ENCODE measurements around the gene CDIPT. TPM values are rescaled to one million over a fixed set of nuclear protein-coding genes. Genes with fewer than 3 reads are reported as not detected.
"Not testable (repeated sequence)": the region's sequence is repeated elsewhere in the genome, so short reads cannot be mapped to it uniquely, and the experiment has no call there.

Gene CDIPT
- total RNA-seq, 1 donor from 2014 or later, result 21.0 TPM

DNA sequence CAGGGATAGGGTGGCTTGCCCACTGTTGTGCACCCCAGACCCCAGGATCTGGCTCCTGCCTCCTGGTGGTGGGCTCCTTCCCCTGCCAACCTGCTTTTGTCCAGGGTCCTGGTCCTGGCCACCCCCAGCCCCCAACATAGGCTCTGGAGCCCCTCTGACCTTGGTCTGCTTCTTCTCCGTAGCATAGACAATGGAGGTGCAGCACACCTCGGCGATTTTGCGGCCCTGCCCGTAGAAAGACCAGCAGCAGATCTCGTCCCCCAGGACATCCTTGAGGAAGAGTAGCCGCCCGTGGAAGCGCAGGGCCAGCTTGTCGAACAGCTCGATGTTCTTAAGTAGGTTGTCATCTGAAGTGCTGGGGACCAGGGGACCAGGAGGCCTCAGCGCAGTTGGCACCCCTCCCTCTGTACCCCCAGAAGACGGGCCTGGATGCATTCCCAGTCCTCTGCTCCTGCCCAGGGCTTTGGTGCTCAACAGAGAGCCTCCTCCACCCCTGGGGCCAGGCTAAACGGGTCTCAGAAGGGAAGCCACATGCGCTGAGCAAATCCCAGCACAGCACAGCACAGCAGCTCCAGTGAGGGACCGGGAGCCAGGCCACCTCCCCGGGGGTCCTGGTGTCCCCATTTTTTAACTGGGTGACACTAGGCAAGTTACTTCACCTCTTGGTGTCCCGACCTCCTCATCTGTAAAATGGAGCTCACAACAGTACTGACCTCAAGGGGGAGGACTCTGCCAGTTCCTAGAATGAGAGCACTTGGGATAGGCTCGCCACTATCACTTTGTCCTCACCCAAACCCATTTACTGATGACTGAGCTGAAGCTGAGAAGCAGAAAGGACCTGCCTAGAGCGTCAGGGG, 48.0 kb upstream of the CDIPT start:
- H3K9me3 ChIP-seq (ENCODE audit: low read depth), result no peaks in the 10 kb centered on the region
- TF ChIP-seq EZH2phosphoT487 (IDR thresholded peaks at IDR 0.05) (no peak), EZH2 (IDR thresholded peaks at IDR 0.05) (no peak), CTCF (IDR thresholded peaks at IDR 0.05) (no peak)
- no peaks in the 10 kb centered on the region for H3K27me3 ChIP-seq
- H3K9ac ChIP-seq, result no peak overlapping the region
- no peaks in the 10 kb centered on the region for H3K36me3 ChIP-seq
- Mint-ChIP-seq H3K36me3 (peaks cover 9% of the 10 kb centered on the region), H3K4me1 (peaks cover 3% of the 10 kb centered on the region), H3K4me3 (no peak overlapping the region), H3K9me3 (no peaks in the 10 kb centered on the region), H3K27me3 (ENCODE audit: insufficient read depth, low read depth) (peaks cover 3% of the 10 kb centered on the region), H3K27ac (no peak overlapping the region)
- DNase-seq (ENCODE audit: low spot score), result no peak
- H3K4me1 ChIP-seq, result no peaks in the 10 kb centered on the region
- no peak overlapping the region for H3K27ac ChIP-seq
- H3F3A ChIP-seq (ENCODE audit: low read depth), result peaks cover 11% of the 10 kb centered on the region
- no peaks in the 10 kb centered on the region for H3K79me2 ChIP-seq (ENCODE audit: low read depth)
- H2AFZ ChIP-seq (replicated peaks), result no peak overlapping the region
- no peak overlapping the region for H3K4me2 ChIP-seq
- no peak overlapping the region for H3K4me3 ChIP-seq
- H4K20me1 ChIP-seq (ENCODE audit: low read depth), result no peaks in the 10 kb centered on the region

- H3K9me3 Mint-ChIP-seq; DNase-seq (ENCODE audit: low spot score); H3K9me3 ChIP-seq (ENCODE audit: low read depth); H2AFZ ChIP-seq (replicated peaks); H3K4me1 Mint-ChIP-seq; H3K36me3 Mint-ChIP-seq; H3K4me3 Mint-ChIP-seq; H3K27ac ChIP-seq; H3K9ac ChIP-seq; H3K4me1 ChIP-seq; H3K79me2 ChIP-seq (ENCODE audit: low read depth); H3K36me3 ChIP-seq; H3K4me3 ChIP-seq; H3K27me3 ChIP-seq; H3K27ac Mint-ChIP-seq; H3K4me2 ChIP-seq; H4K20me1 ChIP-seq (ENCODE audit: low read depth); H3K27me3 Mint-ChIP-seq (ENCODE audit: insufficient read depth, low read depth): not testable (repeated sequence)
- H3F3A ChIP-seq (ENCODE audit: low read depth), result peaks cover 11% of the 10 kb centered on the region
Measured at GRCh38 chr16:29909851-29910250, 46.8 kb upstream of the CDIPT start.

- no peak overlapping the region for H2AFZ ChIP-seq (replicated peaks)
- no peak for DNase-seq (ENCODE audit: low spot score)
- no peak overlapping the region for H3K4me3 ChIP-seq
- Mint-ChIP-seq H3K4me3 (no peak overlapping the region), H3K27ac (no peak overlapping the region), H3K27me3 (ENCODE audit: insufficient read depth, low read depth) (peaks cover 5% of the 10 kb centered on the region), H3K4me1 (peaks cover 3% of the 10 kb centered on the region), H3K36me3 (peaks cover 5% of the 10 kb centered on the region), H3K9me3 (no peaks in the 10 kb centered on the region)
- H3K79me2 ChIP-seq (ENCODE audit: low read depth), result no peaks in the 10 kb centered on the region
- H3K27me3 ChIP-seq, result no peaks in the 10 kb centered on the region
- no peak overlapping the region for H3K9ac ChIP-seq
- H4K20me1 ChIP-seq (ENCODE audit: low read depth), result no peaks in the 10 kb centered on the region
- TF ChIP-seq CTCF (IDR thresholded peaks at IDR 0.05), result no peak
- TF ChIP-seq EZH2phosphoT487 (IDR thresholded peaks at IDR 0.05), result no peak
- TF ChIP-seq EZH2 (IDR thresholded peaks at IDR 0.05), result no peak
- no peaks in the 10 kb centered on the region for H3K4me1 ChIP-seq
- no peaks in the 10 kb centered on the region for H3K36me3 ChIP-seq
- no peak overlapping the region for H3K27ac ChIP-seq
- H3K4me2 ChIP-seq, result no peak overlapping the region
- H3K9me3 ChIP-seq (ENCODE audit: low read depth), result no peaks in the 10 kb centered on the region
- H3F3A ChIP-seq (ENCODE audit: low read depth), result peaks cover 11% of the 10 kb centered on the region
Measured at GRCh38 chr16:29909391-29909790, 46.4 kb upstream of the CDIPT start.

GRCh38 chr16:29908719-29909220, 45.7 kb upstream of the CDIPT start:
- Histone ChIP-seq H3K4me3 (no peak overlapping the region), H3K9ac (no peak overlapping the region), H3K27me3 (no peaks in the 10 kb centered on the region), H3K79me2 (ENCODE audit: low read depth) (no peaks in the 10 kb centered on the region), H4K20me1 (ENCODE audit: low read depth) (no peaks in the 10 kb centered on the region), H3K4me1 (no peaks in the 10 kb centered on the region), H3F3A (ENCODE audit: low read depth) (peaks cover 11% of the 10 kb centered on the region), H3K36me3 (no peaks in the 10 kb centered on the region), H3K4me2 (no peak overlapping the region), H3K27ac (no peak overlapping the region), H3K9me3 (ENCODE audit: low read depth) (no peaks in the 10 kb centered on the region), H2AFZ (replicated peaks) (no peak overlapping the region)
- no peak for TF ChIP-seq CTCF (IDR thresholded peaks at IDR 0.05)
- TF ChIP-seq EZH2phosphoT487 (IDR thresholded peaks at IDR 0.05), result no peak
- no peak for TF ChIP-seq EZH2 (IDR thresholded peaks at IDR 0.05)
- H3K4me1 Mint-ChIP-seq, result peaks cover 3% of the 10 kb centered on the region
- DNase-seq (ENCODE audit: low spot score), result no peak
- peaks cover 5% of the 10 kb centered on the region for H3K27me3 Mint-ChIP-seq (ENCODE audit: insufficient read depth, low read depth)
- H3K36me3 Mint-ChIP-seq, result peaks cover 5% of the 10 kb centered on the region
- no peak overlapping the region for H3K4me3 Mint-ChIP-seq
- H3K9me3 Mint-ChIP-seq, result no peaks in the 10 kb centered on the region
- H3K27ac Mint-ChIP-seq, result no peak overlapping the region
